ENCODE measurements around the gene ENTPD5. TPM values are rescaled to one million over a fixed set of nuclear protein-coding genes. Genes with fewer than 3 reads are reported as not detected.

Gene ENTPD5
- total and polyA plus RNA-seq, 4 donors = 38.1 to 276 (median 76.5) TPM

DNA sequence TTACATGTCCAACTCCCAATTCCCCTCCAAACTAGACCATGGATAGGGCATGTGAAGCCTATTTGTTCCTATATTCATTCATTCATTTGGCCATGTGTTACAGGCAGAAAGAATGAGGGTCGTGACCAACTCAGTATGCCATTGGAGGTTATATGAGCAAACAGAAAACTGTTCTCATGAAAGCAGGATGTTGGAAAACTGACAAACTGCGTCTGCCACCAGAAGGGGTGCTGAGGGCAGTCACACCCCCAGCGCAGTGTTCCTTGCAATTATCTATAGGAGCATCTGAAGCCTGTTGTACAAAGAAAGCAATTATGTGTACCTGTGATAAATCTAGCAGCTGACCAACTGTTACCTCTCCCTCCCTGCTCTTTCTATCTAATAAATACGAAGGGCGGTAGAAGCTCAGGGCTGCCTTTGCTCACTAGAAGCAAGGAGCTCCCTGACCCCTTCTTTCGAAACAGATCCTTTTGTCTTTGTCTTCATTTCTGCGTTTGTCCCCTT, 21.1 kb downstream of the ENTPD5 start:
- Histone ChIP-seq H3K27me3 (ENCODE audit: control insufficient read depth in 4 of 4, insufficient read depth in 4 of 4, low read length in 3 of 4) (no peaks in the 10 kb centered on the region), H3K9ac (ENCODE audit: low read depth in 1 of 2, low read length in 2 of 2) (no peak overlapping the region), H3K9me3 (ENCODE audit: control insufficient read depth in 4 of 4, low read length in 3 of 4) (no peaks in the 10 kb centered on the region), H3K36me3 (ENCODE audit: control insufficient read depth in 4 of 4, insufficient read depth in 3 of 4, low read depth in 1 of 4, low read length in 3 of 4) (peaks cover 0 to 1% (median 0%) of the 10 kb centered on the region in 4 donors), H3K4me3 (ENCODE audit: low read depth in 1 of 3, low read length in 3 of 3) (peak overlapping the region in 1 of 3 donors; percentile 15), H3K27ac (ENCODE audit: low read depth in 1 of 2, low read length in 2 of 2) (peak overlapping the region; percentile 46 to 74), H3K4me1 (ENCODE audit: control insufficient read depth in 4 of 4, insufficient read depth in 4 of 4, low read length in 3 of 4) (peaks cover 12 to 51% (median 39%) of the 10 kb centered on the region in 4 donors)
- 52% methylated on average over 7 of the region's 7 CpGs for WGBS
- TF ChIP-seq CTCF (IDR thresholded peaks at IDR 0.05; ENCODE audit: low read depth, low read length, missing input control) (no peak), YY1 (IDR thresholded peaks at IDR 0.05) (no peak), JUND (IDR thresholded peaks at IDR 0.05) (no peak), EGR1 (IDR thresholded peaks at IDR 0.05; ENCODE audit: low read depth in 2 of 2) (no peak), FOXA2 (IDR thresholded peaks at IDR 0.05) (no peak), MAX (IDR thresholded peaks at IDR 0.05) (no peak)
- DNase-seq (ENCODE audit: low spot score) = no peak

DNA sequence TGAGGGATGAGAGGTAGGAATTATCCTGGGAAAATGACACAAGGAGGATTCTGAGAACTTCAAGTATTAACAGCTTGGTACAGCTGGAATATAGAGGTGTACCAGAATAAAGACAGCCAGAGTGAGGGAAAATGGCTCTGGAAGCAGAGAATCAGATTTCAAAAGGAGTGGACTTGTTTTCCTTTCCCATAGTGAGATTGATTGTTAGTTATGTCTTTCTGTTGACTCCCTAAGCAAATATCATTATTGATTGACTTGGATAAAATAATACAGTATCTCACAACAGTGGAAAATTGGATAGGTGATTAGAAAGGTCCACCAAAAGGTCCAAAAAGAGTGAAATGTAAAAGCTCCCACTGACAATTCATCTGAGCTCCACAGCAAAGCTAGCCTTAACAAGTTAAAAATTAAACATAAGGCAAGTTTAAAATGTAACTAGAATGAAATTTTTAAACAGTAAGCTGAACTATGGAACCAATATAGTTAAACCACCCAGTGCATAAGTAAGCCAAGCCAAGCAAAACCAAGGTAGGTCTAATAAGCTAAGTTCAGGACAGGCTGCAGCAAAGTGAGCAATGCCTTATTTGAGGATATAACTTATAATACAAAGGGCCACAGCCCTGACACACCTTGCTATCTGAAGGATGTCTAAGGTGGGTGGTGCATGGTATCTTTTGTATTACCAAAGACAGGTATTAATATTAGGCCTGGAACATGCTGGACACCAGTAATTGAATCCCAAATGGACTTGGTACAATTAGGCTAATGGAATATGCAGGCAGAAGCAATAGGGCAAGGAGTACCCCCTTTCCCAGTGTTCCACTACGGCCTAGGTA, 21.8 kb downstream of the ENTPD5 start:
- Histone ChIP-seq H3K9ac (ENCODE audit: low read depth in 1 of 2, low read length in 2 of 2) (peak overlapping the region in 1 of 2 donors; percentile 61), H3K36me3 (ENCODE audit: control insufficient read depth in 4 of 4, insufficient read depth in 3 of 4, low read depth in 1 of 4, low read length in 3 of 4) (peaks cover 0 to 1% (median 0%) of the 10 kb centered on the region in 4 donors), H3K9me3 (ENCODE audit: control insufficient read depth in 4 of 4, low read length in 3 of 4) (no peaks in the 10 kb centered on the region), H3K4me1 (ENCODE audit: control insufficient read depth in 4 of 4, insufficient read depth in 4 of 4, low read length in 3 of 4) (peaks cover 12 to 54% (median 40%) of the 10 kb centered on the region in 4 donors), H3K4me3 (ENCODE audit: low read depth in 1 of 3, low read length in 3 of 3) (peak overlapping the region in 2 of 3 donors; percentile 15 to 32), H3K27me3 (ENCODE audit: control insufficient read depth in 4 of 4, insufficient read depth in 4 of 4, low read length in 3 of 4) (no peaks in the 10 kb centered on the region), H3K27ac (ENCODE audit: low read depth in 1 of 2, low read length in 2 of 2) (peak overlapping the region; percentile 74 to 86)
- no peak for TF ChIP-seq GABPA (IDR thresholded peaks at IDR 0.05 in 1 of 2, conservative IDR thresholded peaks at IDR 0.05 in 1 of 2)
- no peak for TF ChIP-seq ZBTB33 (IDR thresholded peaks at IDR 0.05)
- peak; percentile 33 for TF ChIP-seq REST (IDR thresholded peaks at IDR 0.05)
- TF ChIP-seq NR2F2 (IDR thresholded peaks at IDR 0.05) = no peak
- peak; percentile 24 for TF ChIP-seq MAX (IDR thresholded peaks at IDR 0.05)
- TF ChIP-seq JUND (IDR thresholded peaks at IDR 0.05) = peak; percentile 22 to 38
- peak; percentile 19 for TF ChIP-seq YY1 (IDR thresholded peaks at IDR 0.05)
- TF ChIP-seq HNF4A (conservative IDR thresholded peaks at IDR 0.05) = peak; percentile 73 to 84
- peak; percentile 69 for TF ChIP-seq SP1 (IDR thresholded peaks at IDR 0.05)
- TF ChIP-seq, protein P1, sequence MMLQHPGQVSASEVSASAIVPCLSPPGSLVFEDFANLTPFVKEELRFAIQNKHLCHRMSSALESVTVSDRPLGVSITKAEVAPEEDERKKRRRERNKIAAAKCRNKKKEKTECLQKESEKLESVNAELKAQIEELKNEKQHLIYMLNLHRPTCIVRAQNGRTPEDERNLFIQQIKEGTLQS (IDR thresholded peaks at IDR 0.05) = no peak
- no peak for TF ChIP-seq FOXA1 (IDR thresholded peaks at IDR 0.05)
- TF ChIP-seq EGR1 (IDR thresholded peaks at IDR 0.05; ENCODE audit: low read depth in 2 of 2) = no peak
- no peak for TF ChIP-seq FOXA2 (IDR thresholded peaks at IDR 0.05)
- TF ChIP-seq TAF1 (conservative IDR thresholded peaks at IDR 0.05) = peak; percentile 67
- no peak for TF ChIP-seq CTCF (IDR thresholded peaks at IDR 0.05; ENCODE audit: low read depth, low read length, missing input control)
- peak in 1 of 2 donors; percentile 66 for TF ChIP-seq RXRA (IDR thresholded peaks at IDR 0.05)
- peak in 1 of 2 donors; percentile 1 for TF ChIP-seq RAD21 (IDR thresholded peaks at IDR 0.05)
- peak; percentile 12 for TF ChIP-seq HNF4G (IDR thresholded peaks at IDR 0.05)
- WGBS = 33% methylated on average over 1 of the region's 1 CpG
- no peak for DNase-seq (ENCODE audit: low spot score)

Measured in liver (tissue), 9 donors.